ENCODE data around the gene CENPS. TPM values are rescaled to one million over a fixed set of nuclear protein-coding genes. Genes with fewer than 3 reads are reported as not detected.

CENPS gene
- total and polyA plus RNA-seq, 2 of the 13 experiments (the other 11 are each of a cell fraction or from before 2014, with no cell fraction given), result 3.3 to 22.0 TPM

- TF ChIP-seq ARNTL (CRISPR knock-in tag; IDR thresholded peaks at IDR 0.05) (peak; percentile 83; the same call in 1 of the 2 replicates), KDM2A (CRISPR knock-in tag; IDR thresholded peaks at IDR 0.05; ENCODE audit: borderline replicate concordance, low read depth) (peak; percentile 94; the same call in 1 of the 2 replicates), BATF2 (CRISPR knock-in tag; IDR thresholded peaks at IDR 0.05) (peak; percentile 39; the same call in 1 of the 2 replicates), ZFP82 (CRISPR knock-in tag; IDR thresholded peaks at IDR 0.05; ENCODE audit: borderline replicate concordance) (0 out of 2 replicates have a peak, but pooled peaks have one; percentile 39), ZNF776 (CRISPR knock-in tag; IDR thresholded peaks at IDR 0.05) (peak; percentile 67; the same call in 1 of the 2 replicates), MAZ (IDR thresholded peaks at IDR 0.05; ENCODE audit: borderline replicate concordance, low read depth, low read length) (peak; percentile 82; the same call in 1 of the 2 replicates), MAZ (CRISPR knock-in tag; IDR thresholded peaks at IDR 0.05; ENCODE audit: low read depth) (peak; percentile 83; the same call in 1 of the 2 replicates), ZNF781 (CRISPR knock-in tag; IDR thresholded peaks at IDR 0.05; ENCODE audit: borderline replicate concordance, not compliant biosample characterization) (no peak), ISX (CRISPR knock-in tag; conservative IDR thresholded peaks at IDR 0.05) (no peak; the same call in 1 of the 2 replicates), ZNF292 (CRISPR knock-in tag; IDR thresholded peaks at IDR 0.05; ENCODE audit: borderline replicate concordance, low read depth) (peak; percentile 92), ZBTB25 (CRISPR knock-in tag; IDR thresholded peaks at IDR 0.05) (peak; percentile 41; the same call in 1 of the 2 replicates), ATM (IDR thresholded peaks at IDR 0.05; ENCODE audit: borderline replicate concordance) (no peak), GATAD2A (CRISPR knock-in tag; IDR thresholded peaks at IDR 0.05) (peak; percentile 50), POLR2G (IDR thresholded peaks at IDR 0.05; ENCODE audit: low read depth, low read length) (peak; percentile 94), MLX (CRISPR knock-in tag; IDR thresholded peaks at IDR 0.05) (peak; percentile 11; the same call in 1 of the 2 replicates)
- TF ChIP-seq, protein P1, sequence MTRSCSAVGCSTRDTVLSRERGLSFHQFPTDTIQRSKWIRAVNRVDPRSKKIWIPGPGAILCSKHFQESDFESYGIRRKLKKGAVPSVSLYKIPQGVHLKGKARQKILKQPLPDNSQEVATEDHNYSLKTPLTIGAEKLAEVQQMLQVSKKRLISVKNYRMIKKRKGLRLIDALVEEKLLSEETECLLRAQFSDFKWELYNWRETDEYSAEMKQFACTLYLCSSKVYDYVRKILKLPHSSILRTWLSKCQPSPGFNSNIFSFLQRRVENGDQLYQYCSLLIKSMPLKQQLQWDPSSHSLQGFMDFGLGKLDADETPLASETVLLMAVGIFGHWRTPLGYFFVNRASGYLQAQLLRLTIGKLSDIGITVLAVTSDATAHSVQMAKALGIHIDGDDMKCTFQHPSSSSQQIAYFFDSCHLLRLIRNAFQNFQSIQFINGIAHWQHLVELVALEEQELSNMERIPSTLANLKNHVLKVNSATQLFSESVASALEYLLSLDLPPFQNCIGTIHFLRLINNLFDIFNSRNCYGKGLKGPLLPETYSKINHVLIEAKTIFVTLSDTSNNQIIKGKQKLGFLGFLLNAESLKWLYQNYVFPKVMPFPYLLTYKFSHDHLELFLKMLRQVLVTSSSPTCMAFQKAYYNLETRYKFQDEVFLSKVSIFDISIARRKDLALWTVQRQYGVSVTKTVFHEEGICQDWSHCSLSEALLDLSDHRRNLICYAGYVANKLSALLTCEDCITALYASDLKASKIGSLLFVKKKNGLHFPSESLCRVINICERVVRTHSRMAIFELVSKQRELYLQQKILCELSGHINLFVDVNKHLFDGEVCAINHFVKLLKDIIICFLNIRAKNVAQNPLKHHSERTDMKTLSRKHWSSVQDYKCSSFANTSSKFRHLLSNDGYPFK (CRISPR knock-in tag; IDR thresholded peaks at IDR 0.05; ENCODE audit: borderline replicate concordance), result peak; percentile 84; the same call in 1 of the 2 replicates
- TF ChIP-seq, protein P2, sequence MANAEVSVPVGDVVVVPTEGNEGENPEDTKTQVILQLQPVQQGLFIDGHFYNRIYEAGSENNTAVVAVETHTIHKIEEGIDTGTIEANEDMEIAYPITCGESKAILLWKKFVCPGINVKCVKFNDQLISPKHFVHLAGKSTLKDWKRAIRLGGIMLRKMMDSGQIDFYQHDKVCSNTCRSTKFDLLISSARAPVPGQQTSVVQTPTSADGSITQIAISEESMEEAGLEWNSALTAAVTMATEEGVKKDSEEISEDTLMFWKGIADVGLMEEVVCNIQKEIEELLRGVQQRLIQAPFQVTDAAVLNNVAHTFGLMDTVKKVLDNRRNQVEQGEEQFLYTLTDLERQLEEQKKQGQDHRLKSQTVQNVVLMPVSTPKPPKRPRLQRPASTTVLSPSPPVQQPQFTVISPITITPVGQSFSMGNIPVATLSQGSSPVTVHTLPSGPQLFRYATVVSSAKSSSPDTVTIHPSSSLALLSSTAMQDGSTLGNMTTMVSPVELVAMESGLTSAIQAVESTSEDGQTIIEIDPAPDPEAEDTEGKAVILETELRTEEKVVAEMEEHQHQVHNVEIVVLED (CRISPR knock-in tag; IDR thresholded peaks at IDR 0.05; ENCODE audit: borderline replicate concordance), result peak; percentile 85
- TF ChIP-seq, protein P3, sequence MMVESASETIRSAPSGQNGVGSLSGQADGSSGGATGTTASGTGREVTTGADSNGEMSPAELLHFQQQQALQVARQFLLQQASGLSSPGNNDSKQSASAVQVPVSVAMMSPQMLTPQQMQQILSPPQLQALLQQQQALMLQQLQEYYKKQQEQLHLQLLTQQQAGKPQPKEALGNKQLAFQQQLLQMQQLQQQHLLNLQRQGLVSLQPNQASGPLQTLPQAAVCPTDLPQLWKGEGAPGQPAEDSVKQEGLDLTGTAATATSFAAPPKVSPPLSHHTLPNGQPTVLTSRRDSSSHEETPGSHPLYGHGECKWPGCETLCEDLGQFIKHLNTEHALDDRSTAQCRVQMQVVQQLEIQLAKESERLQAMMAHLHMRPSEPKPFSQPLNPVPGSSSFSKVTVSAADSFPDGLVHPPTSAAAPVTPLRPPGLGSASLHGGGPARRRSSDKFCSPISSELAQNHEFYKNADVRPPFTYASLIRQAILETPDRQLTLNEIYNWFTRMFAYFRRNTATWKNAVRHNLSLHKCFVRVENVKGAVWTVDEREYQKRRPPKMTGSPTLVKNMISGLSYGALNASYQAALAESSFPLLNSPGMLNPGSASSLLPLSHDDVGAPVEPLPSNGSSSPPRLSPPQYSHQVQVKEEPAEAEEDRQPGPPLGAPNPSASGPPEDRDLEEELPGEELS (CRISPR knock-in tag; IDR thresholded peaks at IDR 0.05), result peak; percentile 17; the same call in 1 of the 2 replicates
These were observed 31.3 kb upstream of the CENPS start, which contains the start of gene PGD (continued) for GRCh38 chr1:10398734-10399443.
